GM10266 (cell line): ENCODE results near the gene FRS2.

Experiments used
- DNase-seq: peaks from one replicate; pipeline ENCODE4 v3.0.0; 2012; ENCODE audit errors: extremely low spot score
- CTCF ChIP-seq: IDR thresholded peaks from 2 replicates; pipeline ENCODE4 v1.5.1; 2012; ENCODE audit warnings: mild to moderate bottlenecking, low read depth; ENCODE audit not compliant: control insufficient read depth, insufficient read depth; ENCODE audit errors: missing control alignments

The FRS2 gene

GRCh38 chr12:69470189-69471075 lies at the start of gene FRS2:
FRS2 (plus strand) TSS chr12:69470388; CDS start chr12:69569031, 98,643 bp downstream.
- DNase-seq, result peak; percentile 92
- TF ChIP-seq CTCF, result peak; percentile 37

- DNase-seq, result no peak
Observed at GRCh38 chr12:69421548-69421947, 48.6 kb upstream of the FRS2 start.

GRCh38 chr12:69423037-69423905 lies 46.9 kb upstream of the FRS2 start:
- TF ChIP-seq CTCF, result no peak
- DNase-seq, result no peak

More at GRCh38 chr12:69421548-69421947, 48.6 kb upstream of the FRS2 start:
- no peak for TF ChIP-seq CTCF

- no peak for DNase-seq
- TF ChIP-seq CTCF, result no peak
Observed at GRCh38 chr12:69425417-69425816, 44.8 kb upstream of the FRS2 start.

- TF ChIP-seq CTCF, result no peak
- no peak for DNase-seq
Observed at GRCh38 chr12:69428351-69429073, 41.7 kb upstream of the FRS2 start.

- no peak for TF ChIP-seq CTCF
- no peak for DNase-seq
Observed at GRCh38 chr12:69430942-69431590, 39.1 kb upstream of the FRS2 start.
